SK-N-SH (cell line): ENCODE measurements around the gene UPB1.

Experiments
- CTCF ChIP-seq: fragments of 200-600 bp; sonication (generic); IDR thresholded peaks from 2 replicates; pipeline ENCODE4 v1.6.1; 2017; ENCODE audit warnings: antibody characterized with exemption, mild to moderate bottlenecking, moderate library complexity
- EP300 ChIP-seq, 2 experiments: IDR thresholded peaks; 2 replicates each; pipeline versions ENCODE4 v1.4.0 to v1.6.1; 2012; ENCODE audit warnings: borderline replicate concordance in 1 of 2, low read depth in 1 of 2, low read length in 1 of 2
- FOXM1 ChIP-seq: IDR thresholded peaks from 2 replicates; pipeline ENCODE4 v1.4.0; 2012; ENCODE audit warnings: low read depth, mild to moderate bottlenecking
- GABPA ChIP-seq: IDR thresholded peaks from 2 replicates; pipeline ENCODE4 v1.4.0; 2012; ENCODE audit warnings: low read depth, mild to moderate bottlenecking
- POLR2AphosphoS5 ChIP-seq: IDR thresholded peaks from 2 replicates; pipeline ENCODE4 v1.6.1; 2012; ENCODE audit warnings: low read depth, low read length
- SIN3A ChIP-seq: IDR thresholded peaks from 2 replicates; pipeline ENCODE4 v1.6.1; 2012; ENCODE audit warnings: low read depth, mild to moderate bottlenecking, low read length, moderate library complexity, borderline replicate concordance
- SMC3 ChIP-seq: IDR thresholded peaks from 2 replicates; pipeline ENCODE4 v1.6.1; 2012; ENCODE audit warnings: low read depth, low read length, improper control_type of control experiment

GRCh38 chr22:24446260-24446611 is 48.9 kb upstream of the UPB1 start:
- TF ChIP-seq CTCF (no peak), POLR2AphosphoS5 (no peak), EP300 (IDR thresholded peaks at IDR 0.05; ENCODE audit: borderline replicate concordance in 1 of 2, low read depth in 1 of 2, low read length in 1 of 2) (peak in 1 of 2 experiments; percentile 82; a peak in 2 of 4 replicates), FOXM1 (no peak), SMC3 (no peak), SIN3A (no peak), GABPA (no peak)
